Astrocyte (in vitro differentiated cells and primary cell): ENCODE data around the gene KLHDC8B. TPM values are rescaled to one million over a fixed set of nuclear protein-coding genes. Genes with fewer than 3 reads are reported as not detected.

ENCODE experiments used
- DNase-seq: peaks from one replicate; pipeline ENCODE4 v3.0.0-alpha.2; 2010; ENCODE audit warnings: low read depth
- FAIRE-seq: peaks from 2 replicates; lab custom pipeline; 2011; peaks lifted over from hg19 to GRCh38; lab: Jason Lieb, UNC
- H2AFZ ChIP-seq: 2 replicates; pipeline ENCODE4 v1.6.0; 2012; ENCODE audit warnings: low read depth, low read length, inconsistent platforms
- H3K27ac ChIP-seq: 2 replicates; pipeline ENCODE4 v1.5.1; 2011; ENCODE audit warnings: low read depth, low read length, inconsistent platforms
- H3K27me3 ChIP-seq: 2 replicates; pipeline ENCODE4 v1.6.0; 2011; ENCODE audit warnings: low read length, inconsistent platforms; ENCODE audit not compliant: insufficient read depth
- H3K36me3 ChIP-seq: 2 replicates; pipeline ENCODE4 v1.5.1; 2011; ENCODE audit warnings: low read length, inconsistent platforms; ENCODE audit not compliant: insufficient read depth
- H3K4me1 ChIP-seq: 2 replicates; pipeline ENCODE4 v1.5.1; 2011; ENCODE audit warnings: low read length, inconsistent platforms; ENCODE audit not compliant: insufficient read depth
- H3K4me2 ChIP-seq: 2 replicates; pipeline ENCODE4 v1.6.0; 2012; ENCODE audit warnings: low read length, inconsistent platforms
- H3K4me3 ChIP-seq: 2 replicates; pipeline ENCODE4 v1.5.1; 2011; ENCODE audit warnings: low read depth, mild to moderate bottlenecking, low read length, inconsistent platforms; ENCODE audit not compliant: insufficient read depth
- H3K79me2 ChIP-seq: 2 replicates; pipeline ENCODE4 v1.6.0; 2012; ENCODE audit warnings: mild to moderate bottlenecking, low read length, inconsistent platforms; ENCODE audit not compliant: insufficient read depth
- H3K9ac ChIP-seq: 2 replicates; pipeline ENCODE4 v1.6.0; 2012; ENCODE audit warnings: mild to moderate bottlenecking, low read length, inconsistent platforms
- H3K9me3 ChIP-seq: 2 replicates; pipeline ENCODE4 v1.5.1; 2012; ENCODE audit warnings: low read depth, mild to moderate bottlenecking, low read length, inconsistent platforms; ENCODE audit not compliant: insufficient read depth
- H4K20me1 ChIP-seq: 2 replicates; pipeline ENCODE4 v1.6.0; 2012; ENCODE audit warnings: low read length, inconsistent platforms; ENCODE audit not compliant: insufficient read depth
- H3K27ac Mint-ChIP-seq: one replicate; pipeline ENCODE4 v1.8.0; 2021; ENCODE audit warnings: mild to moderate bottlenecking, mixed read lengths; ENCODE audit not compliant: unreplicated experiment
- H3K27me3 Mint-ChIP-seq: one replicate; pipeline ENCODE4 v1.8.0; 2021; ENCODE audit warnings: low read depth, mixed read lengths; ENCODE audit not compliant: unreplicated experiment
- H3K36me3 Mint-ChIP-seq: one replicate; pipeline ENCODE4 v1.8.0; 2021; ENCODE audit warnings: low read depth, mixed read lengths; ENCODE audit not compliant: unreplicated experiment
- H3K4me1 Mint-ChIP-seq: one replicate; pipeline ENCODE4 v1.8.0; 2021; ENCODE audit warnings: low read depth, mixed read lengths; ENCODE audit not compliant: unreplicated experiment
- H3K4me3 Mint-ChIP-seq: one replicate; pipeline ENCODE4 v1.8.0; 2021; ENCODE audit warnings: mild to moderate bottlenecking, moderate library complexity, mixed read lengths; ENCODE audit not compliant: unreplicated experiment
- H3K9me3 Mint-ChIP-seq: one replicate; pipeline ENCODE4 v1.8.0; 2021; ENCODE audit warnings: mild to moderate bottlenecking, mixed read lengths; ENCODE audit not compliant: unreplicated experiment
- EZH2 ChIP-seq: IDR thresholded peaks from 2 replicates; pipeline ENCODE4 v1.6.1; 2012; ENCODE audit warnings: mild to moderate bottlenecking, low read length, inconsistent platforms; ENCODE audit not compliant: insufficient read depth
- total RNA-seq: library from RNA; stranded (reverse); gene quantifications from 2 replicates; pipeline ENCODE4 v1.2.1, GENCODE V29; 2021
- TF ChIP-seq, protein P1 (sequence below): IDR thresholded peaks from 2 replicates; pipeline ENCODE4 v1.5.1; 2011; ENCODE audit warnings: low read depth, mild to moderate bottlenecking, inconsistent platforms, low read length, moderate library complexity; ENCODE audit not compliant: insufficient read depth

The KLHDC8B gene
- total RNA-seq, 1 donor from 2014 or later = 31.6 TPM

DNA sequence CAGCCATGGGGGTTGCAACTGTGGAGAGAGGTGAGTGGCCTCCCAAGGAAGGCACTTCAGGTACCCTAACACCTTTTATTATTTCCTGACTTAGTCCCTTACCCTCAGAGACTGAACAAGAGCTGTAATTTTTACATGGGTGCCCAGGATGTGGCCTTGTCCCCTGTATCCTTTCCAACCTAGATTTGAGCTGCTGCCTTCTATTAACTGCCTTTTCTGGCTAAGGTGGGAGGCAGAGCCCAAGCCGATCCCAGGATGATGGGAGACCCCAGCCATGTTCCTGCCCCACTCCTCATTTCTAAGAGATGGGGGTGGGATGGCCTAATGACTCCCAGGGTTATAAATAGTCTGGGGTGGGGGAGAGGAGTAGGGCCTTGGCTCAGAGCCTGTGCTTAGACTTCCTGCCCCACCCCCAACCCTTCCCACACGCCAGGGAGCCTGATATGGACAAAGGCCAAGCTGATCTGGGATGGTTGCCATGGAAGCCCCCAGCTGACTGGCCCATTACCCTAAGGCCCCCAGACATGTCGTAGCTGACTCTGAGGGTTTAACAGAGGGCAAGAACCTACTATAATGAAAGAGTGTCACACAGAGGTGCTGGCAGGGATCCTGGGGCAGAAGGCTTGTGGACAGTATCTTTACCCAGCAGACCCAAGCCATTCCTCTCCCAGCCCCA, 1.9 kb downstream of the KLHDC8B start:
- H3K9me3 ChIP-seq = no peaks in the 10 kb centered on the region
- no peak overlapping the region for H2AFZ ChIP-seq
- Mint-ChIP-seq H3K9me3 (no peaks in the 10 kb centered on the region), H3K27me3 (no peaks in the 10 kb centered on the region), H3K4me1 (peaks cover 16% of the 10 kb centered on the region), H3K4me3 (peak overlapping the region; percentile 87), H3K36me3 (peaks cover 19% of the 10 kb centered on the region), H3K27ac (peak overlapping the region; percentile 81)
- peak overlapping the region; percentile 5 for H3K4me3 ChIP-seq
- no peak for TF ChIP-seq EZH2
- TF ChIP-seq, protein P1, sequence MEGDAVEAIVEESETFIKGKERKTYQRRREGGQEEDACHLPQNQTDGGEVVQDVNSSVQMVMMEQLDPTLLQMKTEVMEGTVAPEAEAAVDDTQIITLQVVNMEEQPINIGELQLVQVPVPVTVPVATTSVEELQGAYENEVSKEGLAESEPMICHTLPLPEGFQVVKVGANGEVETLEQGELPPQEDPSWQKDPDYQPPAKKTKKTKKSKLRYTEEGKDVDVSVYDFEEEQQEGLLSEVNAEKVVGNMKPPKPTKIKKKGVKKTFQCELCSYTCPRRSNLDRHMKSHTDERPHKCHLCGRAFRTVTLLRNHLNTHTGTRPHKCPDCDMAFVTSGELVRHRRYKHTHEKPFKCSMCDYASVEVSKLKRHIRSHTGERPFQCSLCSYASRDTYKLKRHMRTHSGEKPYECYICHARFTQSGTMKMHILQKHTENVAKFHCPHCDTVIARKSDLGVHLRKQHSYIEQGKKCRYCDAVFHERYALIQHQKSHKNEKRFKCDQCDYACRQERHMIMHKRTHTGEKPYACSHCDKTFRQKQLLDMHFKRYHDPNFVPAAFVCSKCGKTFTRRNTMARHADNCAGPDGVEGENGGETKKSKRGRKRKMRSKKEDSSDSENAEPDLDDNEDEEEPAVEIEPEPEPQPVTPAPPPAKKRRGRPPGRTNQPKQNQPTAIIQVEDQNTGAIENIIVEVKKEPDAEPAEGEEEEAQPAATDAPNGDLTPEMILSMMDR = no peak
- H3K27me3 ChIP-seq = no peaks in the 10 kb centered on the region
- H3K4me2 ChIP-seq = peak overlapping the region; percentile 98
- peaks cover 12% of the 10 kb centered on the region for H3K79me2 ChIP-seq
- FAIRE-seq (no peak), DNase-seq (no peak)
- H3K4me1 ChIP-seq = peaks cover 38% of the 10 kb centered on the region
- no peak overlapping the region for H3K27ac ChIP-seq
- H3K36me3 ChIP-seq = no peaks in the 10 kb centered on the region
- H3K9ac ChIP-seq = peak overlapping the region; percentile 8
- peaks cover 34% of the 10 kb centered on the region for H4K20me1 ChIP-seq

DNA sequence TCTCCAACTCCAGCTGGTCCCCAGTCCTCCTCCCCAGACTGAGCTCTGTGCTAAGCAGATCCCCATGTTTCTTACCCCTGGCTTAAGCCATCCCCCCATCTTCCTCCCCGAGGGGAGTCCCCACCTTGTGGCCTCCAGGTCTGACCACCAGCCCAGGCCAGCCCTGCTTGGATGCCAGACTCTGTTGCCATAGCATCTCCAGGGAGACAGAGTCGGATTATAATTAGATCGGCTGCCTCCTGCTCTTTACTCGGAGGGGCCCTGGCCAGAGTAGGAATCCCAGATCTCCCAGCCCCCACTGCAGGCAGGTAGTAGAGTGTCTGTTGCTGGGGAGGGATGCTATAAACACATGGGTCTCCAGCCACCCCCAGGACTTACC, 2.4 kb downstream of the KLHDC8B start:
- DNase-seq (peak; percentile 27), FAIRE-seq (no peak)
- H3K9me3 Mint-ChIP-seq = no peaks in the 10 kb centered on the region
- no peaks in the 10 kb centered on the region for H3K9me3 ChIP-seq
- H3K4me3 Mint-ChIP-seq = peak overlapping the region; percentile 77
- H3K4me1 Mint-ChIP-seq = peaks cover 16% of the 10 kb centered on the region
- H2AFZ ChIP-seq = no peak overlapping the region
- no peaks in the 10 kb centered on the region for H3K36me3 ChIP-seq
- TF ChIP-seq, protein P1 = no peak
- no peak for TF ChIP-seq EZH2
- peaks cover 38% of the 10 kb centered on the region for H3K4me1 ChIP-seq
- peaks cover 12% of the 10 kb centered on the region for H3K79me2 ChIP-seq
- H3K4me3 ChIP-seq = peak overlapping the region; percentile 5
- peak overlapping the region; percentile 98 for H3K4me2 ChIP-seq
- peaks cover 34% of the 10 kb centered on the region for H4K20me1 ChIP-seq
- H3K27ac ChIP-seq = no peak overlapping the region
- H3K27me3 ChIP-seq = no peaks in the 10 kb centered on the region
- H3K36me3 Mint-ChIP-seq = peaks cover 24% of the 10 kb centered on the region
- peak overlapping the region; percentile 81 for H3K27ac Mint-ChIP-seq
- peaks cover under 1% of the 10 kb centered on the region for H3K27me3 Mint-ChIP-seq
- peak overlapping the region; percentile 8 for H3K9ac ChIP-seq

- H3K27ac ChIP-seq = no peak overlapping the region
- H3K9ac ChIP-seq = no peak overlapping the region
- H3K9me3 ChIP-seq = no peaks in the 10 kb centered on the region
- no peaks in the 10 kb centered on the region for H3K36me3 ChIP-seq
- peaks cover 38% of the 10 kb centered on the region for H3K4me1 ChIP-seq
- no peak overlapping the region for H3K4me3 ChIP-seq
- H3K4me3 Mint-ChIP-seq = no peak overlapping the region
- DNase-seq (no peak), FAIRE-seq (no peak)
- no peak overlapping the region for H3K27ac Mint-ChIP-seq
- H3K27me3 Mint-ChIP-seq = peaks cover 4% of the 10 kb centered on the region
- peaks cover 3% of the 10 kb centered on the region for H3K9me3 Mint-ChIP-seq
- H4K20me1 ChIP-seq = peaks cover 34% of the 10 kb centered on the region
- peaks cover 16% of the 10 kb centered on the region for H3K4me1 Mint-ChIP-seq
- peaks cover 28% of the 10 kb centered on the region for H3K36me3 Mint-ChIP-seq
- peak overlapping the region; percentile 98 for H3K4me2 ChIP-seq
- H3K27me3 ChIP-seq = no peaks in the 10 kb centered on the region
- H3K79me2 ChIP-seq = peaks cover 12% of the 10 kb centered on the region
- H2AFZ ChIP-seq = no peak overlapping the region
- TF ChIP-seq, protein P1 = no peak
- TF ChIP-seq EZH2 = no peak
Measured at GRCh38 chr3:49174397-49174985, 3.1 kb downstream of the KLHDC8B start.
